A673 (cell line): ENCODE data around the gene FGR. TPM values are rescaled to one million over a fixed set of nuclear protein-coding genes. Genes with fewer than 3 reads are reported as not detected.
A peak's percentile ranks its signal among the peaks of the same experiment; 100 is the strongest.

ENCODE experiments used
- BruUV-seq: library from RNA; stranded (reverse); fragments of 400-500 nt; replicated peaks from 2 replicates; lab custom pipeline; 2021; lab: Mats Ljungman, UMichigan
- CTCF ChIA-PET: fragments of 300-600 bp; sonication (Branson Sonifier 250); formaldehyde crosslinking; loops from one replicate; lab custom pipeline; 2022; ENCODE audit warnings: antibody characterized with exemption; lab: Charles Lee
- POLR2A ChIA-PET: fragments of 300-600 bp; sonication (Branson Sonifier 250); formaldehyde crosslinking; loops from one replicate; lab custom pipeline; 2022; ENCODE audit warnings: antibody characterized with exemption; ENCODE audit not compliant: low non-redundant PET; lab: Charles Lee
- DNase-seq: peaks from one replicate; pipeline ENCODE4 v3.0.0-alpha.2; 2015; ENCODE audit warnings: low spot score
- H3K27ac ChIP-seq: fragments of 200-600 bp; sonication (generic); 2 replicates; pipeline ENCODE4 v1.5.1; 2016; ENCODE audit warnings: mixed run types, low read depth, mild to moderate bottlenecking, mixed read lengths, antibody characterized with exemption, low read length; ENCODE audit not compliant: poor library complexity, severe bottlenecking
- H3K27me3 ChIP-seq: fragments of 200-600 bp; sonication (generic); replicated peaks from 2 replicates; pipeline ENCODE4 v1.6.1; 2017; ENCODE audit warnings: mixed run types, low read depth, mild to moderate bottlenecking, mixed read lengths, antibody characterized with exemption, low read length; ENCODE audit not compliant: insufficient read depth, poor library complexity
- H3K36me3 ChIP-seq: fragments of 200-600 bp; sonication (generic); 2 replicates; pipeline ENCODE4 v1.6.1; 2016; ENCODE audit warnings: mixed run types, mild to moderate bottlenecking, mixed read lengths, antibody characterized with exemption, low read length; ENCODE audit not compliant: insufficient read depth, poor library complexity, severe bottlenecking
- H3K4me1 ChIP-seq: fragments of 200-600 bp; sonication (generic); 2 replicates; pipeline ENCODE4 v1.6.1; 2017; ENCODE audit warnings: mixed run types, mild to moderate bottlenecking, mixed read lengths, antibody characterized with exemption, low read length; ENCODE audit not compliant: insufficient read depth, poor library complexity, severe bottlenecking
- H3K4me3 ChIP-seq: fragments of 200-600 bp; sonication (generic); 2 replicates; pipeline ENCODE4 v1.5.1; 2016; ENCODE audit warnings: low read depth, mixed run types, mild to moderate bottlenecking, mixed read lengths, low read length; ENCODE audit not compliant: poor library complexity, severe bottlenecking
- H3K9me3 ChIP-seq: fragments of 200-600 bp; sonication (generic); 2 replicates; pipeline ENCODE4 v1.6.1; 2016; ENCODE audit warnings: mixed run types, low read depth, mild to moderate bottlenecking, mixed read lengths, antibody characterized with exemption, low read length; ENCODE audit not compliant: poor library complexity, severe bottlenecking
- CTCF ChIP-seq: fragments of 300-800, 200-600 bp; sonication (generic); conservative IDR thresholded peaks from 2 replicates; pipeline ENCODE4 v1.5.1; 2017; ENCODE audit warnings: low read depth, mild to moderate bottlenecking, antibody characterized with exemption, low read length, moderate library complexity, mixed read lengths
- EZH2 ChIP-seq: fragments of 200-600 bp; sonication (generic); IDR thresholded peaks from 2 replicates; pipeline ENCODE4 v1.6.1; 2017; ENCODE audit warnings: borderline replicate concordance, low read depth, mild to moderate bottlenecking, mixed read lengths, antibody characterized with exemption, low read length; ENCODE audit not compliant: poor library complexity, severe bottlenecking
- intact Hi-C: fragments of 100-400 bp; cut with micrococcal nuclease; formaldehyde crosslinking; loops from one replicate; pipeline ENCODE4 v1.10.0; 2022; ENCODE audit not compliant: unreplicated experiment
- total RNA-seq: library from RNA; stranded (reverse); gene quantifications from 2 replicates; pipeline ENCODE4 v1.2.3, GENCODE V29; 2021

FGR gene
- total RNA-seq, 1 experiment from 2014 or later = not detected

GRCh38 chr1:27659497-27660299, 24.7 kb upstream of the FGR start:
- ChIA-PET CTCF (interaction anchor here (1.6 kb wide), 1 partner anchor 10 kb away, joined by 5 read pairs; no protein-coding TSS in a partner anchor), POLR2A (no interaction called here)
- TF ChIP-seq CTCF (no peak), EZH2 (no peak)
- Histone ChIP-seq H3K36me3 (no peaks in the 10 kb centered on the region), H3K27me3 (no peaks in the 10 kb centered on the region), H3K9me3 (no peaks in the 10 kb centered on the region), H3K4me3 (peak overlapping the region; percentile 46), H3K4me1 (peaks cover 3% of the 10 kb centered on the region), H3K27ac (no peak overlapping the region)
- DNase-seq = peak; percentile 91
- BruUV-seq = no TSS peak
- intact Hi-C loops = loop anchor here (5.0 kb wide), 1 partner anchor 267 kb away; the partner anchor contains the start of gene GPR3

- no peak for TF ChIP-seq CTCF
- no peak for TF ChIP-seq EZH2
- Histone ChIP-seq H3K36me3 (no peaks in the 10 kb centered on the region), H3K27me3 (no peaks in the 10 kb centered on the region), H3K27ac (no peak overlapping the region), H3K9me3 (no peaks in the 10 kb centered on the region), H3K4me1 (peaks cover 3% of the 10 kb centered on the region), H3K4me3 (peak overlapping the region; percentile 46)
- ChIA-PET CTCF (interaction anchor here (0.6 to 1.6 kb wide), 2 partner anchors 10 to 52 kb away, joined by 5 read pairs; no protein-coding TSS in a partner anchor), POLR2A (no interaction called here)
- intact Hi-C loops = no loop called here
- DNase-seq = no peak
- BruUV-seq = no TSS peak
Measured at GRCh38 chr1:27658951-27659496, 24.0 kb upstream of the FGR start.

GRCh38 chr1:27656157-27656893, 21.3 kb upstream of the FGR start:
- H3K4me3 ChIP-seq = no peak overlapping the region
- no peak overlapping the region for H3K27ac ChIP-seq
- DNase-seq = peak; percentile 57
- no peaks in the 10 kb centered on the region for H3K4me1 ChIP-seq
- BruUV-seq = no TSS peak
- ChIA-PET POLR2A (no interaction called here), CTCF (no interaction called here)
- intact Hi-C loops = no loop called here
- no peak for TF ChIP-seq CTCF
- TF ChIP-seq EZH2 = no peak
- H3K27me3 ChIP-seq = no peaks in the 10 kb centered on the region
- no peaks in the 10 kb centered on the region for H3K9me3 ChIP-seq
- H3K36me3 ChIP-seq = no peaks in the 10 kb centered on the region
